ENCODE measurements around the gene PARD6A. TPM values are rescaled to one million over a fixed set of nuclear protein-coding genes. Genes with fewer than 3 reads are reported as not detected.
A peak's percentile ranks its signal among the peaks of the same experiment; 100 is the strongest.

Gene PARD6A
- total RNA-seq, 1 donor from 2014 or later: 4.1 TPM

GRCh38 chr16:67653789-67654402 is 6.9 kb upstream of the PARD6A start:
- no peak for DNase-seq (ENCODE audit: low read depth)

DNA sequence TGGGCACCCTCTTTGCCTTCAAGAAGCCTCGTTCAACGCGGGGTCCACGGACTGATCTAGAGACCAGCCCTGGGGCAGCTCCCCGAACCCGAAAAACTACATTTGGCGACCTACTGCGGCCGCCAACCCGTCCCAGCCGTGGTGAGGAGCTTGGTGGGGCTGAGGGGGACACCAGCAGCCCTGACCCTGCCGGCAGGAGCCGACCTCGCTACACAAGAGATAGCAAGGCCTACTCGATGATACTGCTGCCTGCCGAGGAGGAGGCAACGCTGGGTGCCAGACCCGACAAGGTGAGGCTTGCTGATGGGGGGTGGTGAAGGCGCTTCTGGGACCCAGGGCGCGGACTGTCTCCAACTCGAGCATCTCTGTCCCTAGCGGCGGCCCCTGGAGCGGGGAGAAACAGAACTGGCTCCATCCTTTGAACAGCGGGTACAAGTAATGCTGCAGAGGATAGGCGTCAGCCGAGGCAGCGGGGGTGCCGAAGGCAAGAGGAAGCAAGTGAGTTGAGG is 6.3 kb upstream of the PARD6A start:
- DNase-seq (ENCODE audit: low read depth): no peak

GRCh38 chr16:67655363-67655762 is 5.4 kb upstream of the PARD6A start:
- DNase-seq (ENCODE audit: low read depth): no peak

- DNase-seq (ENCODE audit: low read depth): no peak
Measured at GRCh38 chr16:67656344-67657016, 4.3 kb upstream of the PARD6A start.

- no peak for DNase-seq (ENCODE audit: low read depth)
Measured at GRCh38 chr16:67657017-67657608, 3.6 kb upstream of the PARD6A start.

DNA sequence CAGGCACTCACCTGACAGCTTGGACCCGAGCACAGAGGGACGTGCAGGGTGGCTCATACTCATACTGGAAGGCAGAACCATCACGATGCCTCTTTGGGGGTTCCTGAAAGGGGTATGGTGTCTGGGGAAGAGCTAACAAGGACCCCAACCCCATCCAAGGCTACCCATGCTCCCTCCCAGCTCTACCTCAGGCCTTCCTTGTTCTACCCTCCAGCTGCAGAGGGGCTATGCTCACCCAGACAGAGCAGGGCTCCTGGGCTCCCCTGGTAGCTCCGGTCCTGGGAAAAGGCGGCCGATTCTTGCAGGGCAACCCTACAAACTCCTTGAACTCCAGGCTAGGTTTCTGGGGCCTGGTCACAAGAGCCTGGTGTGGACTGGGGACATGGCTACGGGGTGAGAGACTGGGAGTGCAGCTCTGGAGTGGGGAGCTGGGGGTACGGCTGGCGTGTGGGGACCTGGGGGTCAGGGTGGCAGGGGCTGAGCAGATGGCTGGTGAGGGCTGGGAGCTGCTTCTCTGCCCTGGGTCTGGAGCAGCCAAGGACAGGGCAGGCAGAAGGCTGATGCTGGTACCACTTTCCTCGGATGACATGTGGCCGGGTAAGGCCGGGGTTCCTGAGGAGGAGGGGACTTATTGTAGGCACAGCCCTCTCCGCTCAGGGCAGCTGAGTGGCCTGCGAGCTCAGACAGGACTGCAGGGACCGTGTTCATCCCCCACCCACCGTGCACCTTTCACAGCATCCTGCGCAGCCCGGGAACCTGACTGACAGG is 2.8 kb upstream of the PARD6A start:
- DNase-seq (ENCODE audit: low read depth): no peak

- DNase-seq (ENCODE audit: low read depth): no peak
Measured at GRCh38 chr16:67658849-67659674, 1.7 kb upstream of the PARD6A start.

DNA sequence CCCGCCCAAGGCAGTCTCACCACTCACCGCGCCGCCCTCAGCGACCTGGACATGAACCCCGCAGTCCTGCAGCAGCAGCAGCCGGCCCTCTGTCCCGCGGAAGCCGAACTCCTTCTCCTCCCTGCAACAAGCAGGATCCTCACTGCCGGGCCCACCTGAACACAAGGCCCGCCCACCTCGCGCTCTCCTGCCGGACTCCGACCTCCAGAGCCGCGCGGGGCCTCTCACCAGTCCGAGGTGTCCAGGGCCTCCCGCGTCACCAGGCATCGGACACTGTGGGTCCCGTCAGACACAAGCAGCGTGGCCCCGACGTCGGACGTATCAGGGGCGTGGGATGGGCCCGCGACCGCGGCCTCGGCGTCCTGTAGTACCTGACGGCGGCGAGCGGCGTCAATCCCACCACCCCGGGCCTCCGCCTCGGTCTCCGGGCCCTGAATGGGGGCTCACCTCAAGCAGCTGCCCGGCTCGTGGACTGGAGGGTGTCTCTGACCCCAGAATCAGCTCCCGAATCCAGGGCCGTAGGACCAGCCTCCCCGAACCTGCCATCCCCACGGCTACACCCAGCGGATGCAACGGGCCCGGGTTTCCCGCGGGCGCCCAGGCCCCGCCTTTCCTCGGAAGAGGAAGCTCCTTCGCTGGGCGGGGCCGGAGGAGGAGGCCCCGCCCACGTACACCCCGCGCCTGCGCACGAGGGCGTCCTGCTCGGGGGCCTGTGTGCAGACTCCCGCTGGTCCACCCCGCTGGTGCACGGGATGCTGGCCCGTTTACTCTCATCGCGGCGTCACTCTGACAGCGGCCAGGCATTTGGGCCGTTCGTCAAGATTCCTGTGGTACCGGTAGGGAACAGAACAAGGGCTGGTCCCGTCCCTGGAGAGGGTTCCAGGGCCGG is 841 bp upstream of the PARD6A start, which contains the start of gene ACD:
Gene ACD, minus strand, starts transcription at position 586 of the 889 bp plus-strand sequence. Its CDS starts 40 bp downstream, at position 546.
- DNase-seq (ENCODE audit: low read depth): peak; percentile 93

- DNase-seq (ENCODE audit: low read depth): peak; percentile 26
Measured at GRCh38 chr16:67661101-67661761, 471 bp downstream of the PARD6A start.

DNA sequence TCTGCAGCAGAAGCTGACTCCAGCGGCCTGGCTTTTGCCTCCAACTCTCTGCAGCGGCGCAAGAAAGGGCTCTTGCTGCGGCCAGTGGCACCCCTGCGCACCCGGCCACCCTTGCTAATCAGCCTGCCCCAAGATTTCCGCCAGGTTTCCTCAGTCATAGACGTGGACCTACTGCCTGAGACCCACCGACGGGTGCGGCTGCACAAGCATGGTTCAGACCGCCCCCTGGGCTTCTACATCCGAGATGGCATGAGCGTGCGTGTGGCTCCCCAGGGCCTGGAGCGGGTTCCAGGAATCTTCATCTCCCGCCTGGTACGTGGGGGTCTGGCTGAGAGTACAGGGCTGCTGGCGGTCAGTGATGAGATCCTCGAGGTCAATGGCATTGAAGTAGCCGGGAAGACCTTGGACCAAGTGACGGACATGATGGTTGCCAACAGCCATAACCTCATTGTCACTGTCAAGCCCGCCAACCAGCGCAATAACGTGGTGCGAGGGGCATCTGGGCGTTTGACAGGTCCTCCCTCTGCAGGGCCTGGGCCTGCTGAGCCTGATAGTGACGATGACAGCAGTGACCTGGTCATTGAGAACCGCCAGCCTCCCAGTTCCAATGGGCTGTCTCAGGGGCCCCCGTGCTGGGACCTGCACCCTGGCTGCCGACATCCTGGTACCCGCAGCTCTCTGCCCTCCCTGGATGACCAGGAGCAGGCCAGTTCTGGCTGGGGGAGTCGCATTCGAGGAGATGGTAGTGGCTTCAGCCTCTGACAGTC is 1.3 kb downstream of the PARD6A start:
- no peak for DNase-seq (ENCODE audit: low read depth)

DNA sequence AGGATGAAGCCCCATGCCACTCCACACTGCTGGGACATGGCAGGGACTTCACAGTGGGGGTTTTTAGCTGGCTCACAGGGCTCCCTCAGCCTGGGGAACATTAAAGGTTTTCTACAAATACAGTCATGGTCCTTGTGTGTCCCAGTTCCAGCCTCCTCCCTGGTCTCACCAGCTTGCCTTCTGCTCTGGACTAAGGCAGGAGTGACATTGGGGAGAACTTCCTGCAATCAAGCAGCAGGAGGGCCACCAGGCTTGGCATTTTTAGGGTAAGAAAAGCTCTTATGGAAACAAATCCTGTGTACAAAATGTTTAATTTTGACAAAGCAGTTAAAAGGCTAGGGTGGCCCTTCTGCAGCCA is 1.9 kb downstream of the PARD6A start:
- DNase-seq (ENCODE audit: low read depth): no peak

DNA sequence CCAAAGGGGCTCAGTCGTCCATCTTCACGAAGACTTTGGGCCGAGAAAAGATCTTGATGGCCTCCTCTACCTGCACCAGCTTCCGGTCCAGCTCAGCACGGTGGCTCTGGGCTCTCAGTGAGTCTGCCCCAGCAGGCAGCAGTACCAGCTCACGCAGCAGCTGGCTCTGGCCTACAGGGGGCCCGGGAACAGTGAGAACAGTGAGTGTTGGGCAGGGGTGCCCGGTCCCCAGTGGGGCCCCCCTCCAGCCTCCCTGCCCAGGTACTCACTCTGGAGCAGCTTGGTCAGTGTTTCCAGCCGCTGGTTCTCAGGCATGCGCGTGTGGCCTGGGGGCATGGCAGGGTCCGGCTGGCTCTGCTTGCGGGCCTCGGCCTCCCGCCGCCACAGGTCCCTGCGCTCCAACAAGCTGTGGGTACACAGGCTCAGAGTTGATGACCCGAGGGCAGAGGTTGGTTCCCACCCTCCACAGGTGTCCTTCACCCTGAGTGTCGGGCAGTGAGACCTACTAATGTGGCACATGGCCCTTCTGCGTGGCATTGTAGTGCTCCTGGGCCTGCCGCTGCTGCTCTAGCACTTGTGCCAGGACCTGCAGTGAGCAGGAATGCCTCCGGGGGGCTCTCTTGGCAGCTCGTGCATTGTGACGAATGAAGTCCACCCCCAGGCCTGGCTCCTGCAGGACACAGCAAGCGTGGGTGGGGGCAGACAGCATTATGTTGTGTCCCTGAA is 2.6 kb downstream of the PARD6A start:
- no peak for DNase-seq (ENCODE audit: low read depth)

- DNase-seq (ENCODE audit: low read depth): no peak
Measured at GRCh38 chr16:67663877-67664222, 3.1 kb downstream of the PARD6A start.

DNA sequence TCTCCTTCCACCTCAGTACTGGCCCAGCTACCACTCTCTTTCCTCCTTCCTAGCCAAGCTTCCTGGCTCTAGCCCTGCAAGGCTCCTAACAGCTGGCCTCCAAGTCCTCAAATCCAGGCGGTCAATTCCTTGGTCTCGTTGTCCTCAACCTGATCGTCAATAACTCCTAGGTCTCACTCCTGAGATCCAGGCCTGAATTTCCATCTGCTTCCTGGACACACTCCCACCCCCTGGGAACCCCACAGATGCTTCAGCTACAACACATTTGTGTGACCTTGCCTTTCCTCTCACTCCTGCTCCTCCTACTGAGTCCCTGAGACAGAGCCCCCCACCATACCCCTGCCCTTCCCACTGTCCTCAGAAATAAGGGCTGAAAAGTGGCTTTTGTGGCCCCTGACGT is 3.5 kb downstream of the PARD6A start:
- DNase-seq (ENCODE audit: low read depth): no peak

- no peak for DNase-seq (ENCODE audit: low read depth)
Measured at GRCh38 chr16:67664871-67665270, 4.1 kb downstream of the PARD6A start.

DNA sequence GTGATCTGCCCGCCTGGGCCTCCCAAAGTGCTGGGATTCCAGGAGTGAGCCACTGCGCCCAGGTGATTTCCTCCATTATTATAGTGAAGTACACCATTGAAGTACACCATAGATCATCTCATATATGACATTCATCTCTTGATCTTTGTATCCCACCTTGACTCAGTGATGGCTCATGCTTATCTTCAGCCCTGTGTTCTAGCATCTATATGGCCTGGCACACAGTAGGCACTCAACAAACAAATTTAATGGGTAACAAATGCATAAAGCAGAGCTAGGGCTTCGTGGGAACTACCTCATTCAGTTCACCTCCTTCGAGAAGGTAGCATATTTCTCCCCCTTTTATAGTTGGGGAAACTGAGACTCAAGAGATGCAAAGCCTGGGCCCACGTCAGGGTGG is 4.8 kb downstream of the PARD6A start:
- DNase-seq (ENCODE audit: low read depth): no peak

- peak; percentile 24 for DNase-seq (ENCODE audit: low read depth)
Measured at GRCh38 chr16:67666032-67666551, 5.3 kb downstream of the PARD6A start.
